HK-2 (cell line): ENCODE measurements around the gene RELL1.
A peak's percentile ranks its signal among the peaks of the same experiment; 100 is the strongest.

Experiments
- DNase-seq: peaks from one replicate; pipeline ENCODE4 v3.0.0-alpha.2; 2018; ENCODE audit not compliant: unreplicated experiment

Gene RELL1

GRCh38 chr4:37686373-37687193, at the start of gene RELL1:
Gene RELL1, minus strand, starts transcription at chr4:37686376. Its CDS starts 89 bp downstream, at chr4:37686287.
- DNase-seq: peak; percentile 100

- no peak for DNase-seq
Observed at GRCh38 chr4:37735578-37735977, 49.4 kb upstream of the RELL1 start.

- DNase-seq: no peak
Observed at GRCh38 chr4:37734989-37735388, 48.8 kb upstream of the RELL1 start.

- no peak for DNase-seq
Observed at GRCh38 chr4:37733240-37733867, 47.2 kb upstream of the RELL1 start.

GRCh38 chr4:37732526-37733186, 46.5 kb upstream of the RELL1 start:
- DNase-seq: no peak

GRCh38 chr4:37729649-37730004, 43.5 kb upstream of the RELL1 start:
- no peak for DNase-seq

- DNase-seq: no peak
Observed at GRCh38 chr4:37728064-37728463, 41.9 kb upstream of the RELL1 start.

- no peak for DNase-seq
Observed at GRCh38 chr4:37727635-37728034, 41.5 kb upstream of the RELL1 start.

- no peak for DNase-seq
Observed at GRCh38 chr4:37726666-37727065, 40.5 kb upstream of the RELL1 start.

- DNase-seq: no peak
Observed at GRCh38 chr4:37725718-37726117, 39.5 kb upstream of the RELL1 start.

GRCh38 chr4:37723067-37723466, 36.9 kb upstream of the RELL1 start:
- DNase-seq: no peak

- DNase-seq: no peak
Observed at GRCh38 chr4:37721995-37722638, 35.9 kb upstream of the RELL1 start.

- DNase-seq: no peak
Observed at GRCh38 chr4:37719021-37719420, 32.8 kb upstream of the RELL1 start.

- DNase-seq: peak; percentile 16
Observed at GRCh38 chr4:37717576-37717975, 31.4 kb upstream of the RELL1 start.

GRCh38 chr4:37715889-37716402, 29.8 kb upstream of the RELL1 start:
- DNase-seq: no peak

GRCh38 chr4:37710491-37710890, 24.3 kb upstream of the RELL1 start:
- no peak for DNase-seq

- DNase-seq: no peak
Observed at GRCh38 chr4:37706032-37706431, 19.9 kb upstream of the RELL1 start.

GRCh38 chr4:37705571-37705970, 19.4 kb upstream of the RELL1 start:
- DNase-seq: no peak

- no peak for DNase-seq
Observed at GRCh38 chr4:37699868-37700481, 13.8 kb upstream of the RELL1 start.

- no peak for DNase-seq
Observed at GRCh38 chr4:37697566-37697965, 11.4 kb upstream of the RELL1 start.

GRCh38 chr4:37693450-37694190, 7.4 kb upstream of the RELL1 start:
- peak; percentile 37 for DNase-seq
